ENCODE results near the gene PVR. TPM values are rescaled to one million over a fixed set of nuclear protein-coding genes. Genes with fewer than 3 reads are reported as not detected.

Gene PVR
- total RNA-seq, 6 donors from 2014 or later, result 40.5 to 89.7 (median 44.2) TPM

GRCh38 chr19:44661904-44662303 is 18.2 kb downstream of the PVR start:
- H3K36me3 ChIP-seq, result peaks cover 12 to 69% (median 47%) of the 10 kb centered on the region in 4 donors
- TF ChIP-seq, protein P1, sequence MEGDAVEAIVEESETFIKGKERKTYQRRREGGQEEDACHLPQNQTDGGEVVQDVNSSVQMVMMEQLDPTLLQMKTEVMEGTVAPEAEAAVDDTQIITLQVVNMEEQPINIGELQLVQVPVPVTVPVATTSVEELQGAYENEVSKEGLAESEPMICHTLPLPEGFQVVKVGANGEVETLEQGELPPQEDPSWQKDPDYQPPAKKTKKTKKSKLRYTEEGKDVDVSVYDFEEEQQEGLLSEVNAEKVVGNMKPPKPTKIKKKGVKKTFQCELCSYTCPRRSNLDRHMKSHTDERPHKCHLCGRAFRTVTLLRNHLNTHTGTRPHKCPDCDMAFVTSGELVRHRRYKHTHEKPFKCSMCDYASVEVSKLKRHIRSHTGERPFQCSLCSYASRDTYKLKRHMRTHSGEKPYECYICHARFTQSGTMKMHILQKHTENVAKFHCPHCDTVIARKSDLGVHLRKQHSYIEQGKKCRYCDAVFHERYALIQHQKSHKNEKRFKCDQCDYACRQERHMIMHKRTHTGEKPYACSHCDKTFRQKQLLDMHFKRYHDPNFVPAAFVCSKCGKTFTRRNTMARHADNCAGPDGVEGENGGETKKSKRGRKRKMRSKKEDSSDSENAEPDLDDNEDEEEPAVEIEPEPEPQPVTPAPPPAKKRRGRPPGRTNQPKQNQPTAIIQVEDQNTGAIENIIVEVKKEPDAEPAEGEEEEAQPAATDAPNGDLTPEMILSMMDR (IDR thresholded peaks at IDR 0.05), result no peak

DNA sequence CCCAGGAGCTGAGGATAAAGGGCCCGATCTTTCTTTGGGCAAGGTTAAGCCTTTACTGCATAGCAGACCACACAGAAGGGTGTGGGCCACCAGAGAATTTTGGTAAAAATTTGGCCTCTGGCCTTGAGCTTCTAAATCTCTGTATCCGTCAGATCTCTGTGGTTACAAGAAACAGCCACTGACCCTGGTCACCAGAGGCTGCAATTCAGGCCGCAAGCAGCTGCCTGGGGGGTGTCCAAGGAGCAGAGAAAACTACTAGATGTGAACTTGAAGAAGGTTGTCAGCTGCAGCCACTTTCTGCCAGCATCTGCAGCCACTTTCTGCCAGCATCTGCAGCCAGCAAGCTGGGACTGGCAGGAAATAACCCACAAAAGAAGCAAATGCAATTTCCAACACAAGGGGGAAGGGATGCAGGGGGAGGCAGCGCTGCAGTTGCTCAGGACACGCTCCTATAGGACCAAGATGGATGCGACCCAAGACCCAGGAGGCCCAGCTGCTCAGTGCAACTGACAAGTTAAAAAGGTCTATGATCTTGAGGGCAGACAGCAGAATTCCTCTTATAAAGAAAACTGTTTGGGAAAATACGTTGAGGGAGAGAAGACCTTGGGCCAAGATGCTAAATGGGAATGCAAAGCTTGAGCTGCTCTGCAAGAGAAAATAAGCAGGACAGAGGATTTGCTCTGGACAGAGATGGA is 19.1 kb downstream of the PVR start:
- DNase-seq, result no peak
- peaks cover 11 to 64% (median 45%) of the 10 kb centered on the region in 4 donors for H3K36me3 ChIP-seq
- TF ChIP-seq, protein P1 (IDR thresholded peaks at IDR 0.05), result no peak
- no peak for TF ChIP-seq EP300 (IDR thresholded peaks at IDR 0.05)
- no peak for TF ChIP-seq POLR2A (IDR thresholded peaks at IDR 0.05)
- TF ChIP-seq POLR2AphosphoS5 (IDR thresholded peaks at IDR 0.05), result no peak

More at GRCh38 chr19:44661904-44662303, 18.2 kb downstream of the PVR start:
- Histone ChIP-seq H3K27me3 (no peaks in the 10 kb centered on the region), H3K9me3 (no peaks in the 10 kb centered on the region), H3K27ac (no peak overlapping the region), H3K4me3 (no peak overlapping the region), H3K4me1 (peaks cover 0 to 9% (median 0%) of the 10 kb centered on the region in 4 donors)
- WGBS, 2 donors, result 74 to 77% methylated on average over 7 of the region's 7 CpGs
- no peak for DNase-seq
- ATAC-seq (ENCODE audit: low FRiP score in 2 of 2), result no peak

DNA sequence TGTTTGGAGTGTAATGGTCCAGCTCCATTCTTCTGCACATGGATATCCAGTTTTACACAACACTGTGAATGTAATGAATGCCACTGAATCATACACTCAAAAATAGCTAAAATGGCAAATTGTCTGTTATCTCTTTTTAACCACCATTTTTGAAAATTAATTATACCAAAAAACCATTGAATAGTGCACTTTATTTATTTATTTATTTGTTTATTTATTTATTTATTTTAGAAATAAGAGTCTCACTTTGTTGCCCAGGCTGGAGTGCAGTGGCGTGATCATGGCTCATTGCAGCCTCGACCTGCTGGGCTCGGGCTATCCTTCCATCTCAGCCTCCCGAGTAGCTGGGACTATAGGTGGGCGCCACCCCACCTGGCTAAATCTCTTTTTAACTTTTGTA is 20.3 kb downstream of the PVR start:
- WGBS, 2 donors, result 94 to 97% methylated on average over 5 of the region's 5 CpGs
- H3K27ac ChIP-seq, result no peak overlapping the region
- H3K27me3 ChIP-seq, result no peaks in the 10 kb centered on the region
- peaks cover 0 to 4% (median 0%) of the 10 kb centered on the region in 4 donors for H3K4me1 ChIP-seq
- H3K36me3 ChIP-seq, result peaks cover 4 to 53% (median 36%) of the 10 kb centered on the region in 4 donors
- H3K9me3 ChIP-seq, result no peaks in the 10 kb centered on the region
- ATAC-seq (ENCODE audit: low FRiP score in 2 of 2) (no peak), DNase-seq (no peak)
- no peak for TF ChIP-seq EP300 (IDR thresholded peaks at IDR 0.05)
- TF ChIP-seq POLR2A (IDR thresholded peaks at IDR 0.05), result no peak
- no peak for TF ChIP-seq POLR2AphosphoS5 (IDR thresholded peaks at IDR 0.05)
- TF ChIP-seq, protein P1 (IDR thresholded peaks at IDR 0.05), result no peak
- no peak overlapping the region for H3K4me3 ChIP-seq

More for the DNA sequence above, 19.1 kb downstream of the PVR start:
- H3K4me3 ChIP-seq, result no peak overlapping the region
- no peaks in the 10 kb centered on the region for H3K27me3 ChIP-seq
- no peaks in the 10 kb centered on the region for H3K9me3 ChIP-seq
- H3K4me1 ChIP-seq, result peaks cover 0 to 4% (median 0%) of the 10 kb centered on the region in 4 donors
- ATAC-seq (ENCODE audit: low FRiP score in 2 of 2), result no peak
- H3K27ac ChIP-seq, result no peak overlapping the region
- WGBS, 2 donors, result 72 to 81% methylated on average over 5 to 7 of the region's 7 CpGs

DNA sequence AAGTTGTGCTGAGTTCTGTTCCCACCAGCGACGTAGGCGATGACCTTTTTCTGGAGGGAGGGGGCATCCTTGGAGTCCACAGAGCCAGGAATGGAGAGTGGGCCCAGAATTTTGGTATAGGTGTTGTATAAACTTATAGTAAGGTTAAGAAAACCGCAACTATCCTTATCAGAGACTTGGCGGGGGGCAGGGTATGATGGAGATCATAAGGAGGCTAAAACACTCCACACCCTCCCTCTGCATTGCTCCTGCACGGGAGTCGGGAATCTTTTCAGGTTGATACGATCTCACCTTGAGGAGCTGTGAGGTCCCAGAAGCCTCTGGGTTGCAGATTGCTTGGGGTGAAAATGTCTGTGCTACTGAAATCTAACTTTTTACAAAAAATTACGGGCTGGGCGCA is 21.3 kb downstream of the PVR start:
- WGBS, 2 donors, result 96 to 97% methylated on average over 10 of the region's 10 CpGs
- Histone ChIP-seq H3K4me3 (no peak overlapping the region), H3K27me3 (no peaks in the 10 kb centered on the region), H3K9me3 (no peaks in the 10 kb centered on the region), H3K4me1 (peaks cover 0 to 4% (median 0%) of the 10 kb centered on the region in 4 donors), H3K36me3 (peaks cover 4 to 43% (median 27%) of the 10 kb centered on the region in 4 donors), H3K27ac (no peak overlapping the region)
- DNase-seq, result no peak
- no peak for ATAC-seq (ENCODE audit: low FRiP score in 2 of 2)
- TF ChIP-seq, protein P1 (IDR thresholded peaks at IDR 0.05), result no peak
- TF ChIP-seq POLR2AphosphoS5 (IDR thresholded peaks at IDR 0.05), result no peak
